Measurements from ENCODE around the gene HIRIP3. TPM values are rescaled to one million over a fixed set of nuclear protein-coding genes. Genes with fewer than 3 reads are reported as not detected.

Gene HIRIP3
- total and polyA plus RNA-seq, 2 of the 8 experiments (the other 6 are each of a cell fraction or from before 2014, with no cell fraction given): 11.9 to 18.5 TPM

DNA sequence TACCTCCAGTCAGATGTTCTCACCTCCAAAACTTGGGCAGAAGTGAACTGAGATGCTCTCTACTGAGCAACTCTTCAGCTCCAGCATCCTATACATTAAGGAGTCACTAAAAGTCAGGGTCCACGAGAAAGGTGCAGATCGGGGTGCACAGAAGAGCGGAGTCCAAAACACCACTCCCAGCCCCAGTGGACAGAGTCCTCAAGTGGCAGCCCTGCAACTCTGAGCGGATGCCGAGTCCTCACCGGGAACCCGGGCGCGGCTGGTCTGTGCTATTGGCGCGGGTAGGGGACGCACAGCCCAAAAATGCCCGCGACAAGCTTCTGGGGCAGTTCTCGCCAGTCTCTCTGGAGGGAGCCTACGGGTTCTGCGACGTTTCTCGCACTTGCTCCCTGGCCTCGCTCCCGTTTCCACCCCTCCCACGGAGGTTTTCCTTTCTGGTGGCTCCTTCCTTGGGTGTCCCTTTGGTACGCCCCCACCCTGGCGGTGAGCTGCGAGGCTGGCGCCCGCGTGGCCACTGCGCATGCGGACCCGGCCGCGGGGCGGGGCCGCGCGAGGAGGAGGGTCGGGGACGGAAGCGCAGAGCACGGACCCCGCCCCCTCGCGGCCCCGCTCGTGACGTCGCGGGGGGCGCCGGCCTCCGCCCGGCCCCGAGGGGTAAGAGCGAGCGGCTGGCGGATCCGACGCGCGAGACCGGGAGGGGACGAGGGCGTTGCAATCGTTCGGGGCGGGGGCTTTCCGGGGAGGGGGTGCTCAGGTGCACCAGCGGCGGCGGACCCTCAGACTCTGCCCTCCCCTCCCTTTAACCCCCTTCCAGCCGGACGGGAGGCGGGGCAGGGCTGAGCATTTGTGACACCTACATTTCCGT is 33.7 kb downstream of the HIRIP3 start, which contains the start of gene TMEM219:
Gene TMEM219 (plus strand): TSS at position 601 of the 865 bp plus-strand sequence. CDS start 1,065 bp downstream, outside the sequence.
- Histone ChIP-seq H3K9ac (replicated peaks in 1 of 4; ENCODE audit: extremely low read depth in 1 of 4, low read depth in 3 of 4, low read length in 3 of 4) (peak within 1 kb of the TSS; percentile 66 to 86 (median 80)), H3K27me3 (replicated peaks in 1 of 4; ENCODE audit: control insufficient read depth in 3 of 4, extremely low read depth in 1 of 4, insufficient read depth in 3 of 4, low read length in 3 of 4) (peaks cover 0 to 2% (median 0%) of the 10 kb centered on the region in 4 experiments; a peak in 1 of 7 replicates), H2BK120ac (replicated peaks; ENCODE audit: low read depth, low read length) (no peak within 1 kb of the TSS), H3K4me3 (ENCODE audit: extremely low read depth in 1 of 4, insufficient read depth in 2 of 4, low read depth in 3 of 4, low read length in 4 of 4) (peak within 1 kb of the TSS; percentile 51 to 81 (median 72)), H3K23ac (ENCODE audit: insufficient read length) (no peak within 1 kb of the TSS), H3K56ac (replicated peaks; ENCODE audit: insufficient read length, low read depth, low read length) (peak within 1 kb of the TSS; percentile 80), H3K36me3 (ENCODE audit: control insufficient read depth in 2 of 4, insufficient read depth in 4 of 4, low read length in 3 of 4) (peaks cover 0 to 4% (median 0%) of the 10 kb centered on the region in 4 experiments; a peak in 1 of 8 replicates), H3K79me2 (ENCODE audit: control insufficient read depth in 1 of 2, insufficient read depth in 2 of 2, low read length in 2 of 2) (no peaks in the 10 kb centered on the region), H3K23me2 (ENCODE audit: low read depth, low read length) (peaks cover 12% of the 10 kb centered on the region), H3K79me1 (ENCODE audit: low read depth, low read length) (no peaks in the 10 kb centered on the region), H3K27ac (ENCODE audit: low read depth, low read length) (peak within 1 kb of the TSS; percentile 91), H2BK5ac (ENCODE audit: low read depth, low read length) (peak within 1 kb of the TSS; percentile 82), H3K4me2 (ENCODE audit: insufficient read depth in 1 of 2, low read depth in 2 of 2, low read length in 2 of 2) (peak within 1 kb of the TSS; percentile 87 to 93), H3K4ac (replicated peaks; ENCODE audit: insufficient read length, low read depth, low read length) (peak within 1 kb of the TSS; percentile 2), H4K91ac (replicated peaks; ENCODE audit: insufficient read length, low read length) (peak within 1 kb of the TSS; percentile 75), H4K8ac (ENCODE audit: extremely low read depth, insufficient read depth, low read length) (peak within 1 kb of the TSS; percentile 96), H3K18ac (ENCODE audit: extremely low read depth, low read length) (peak within 1 kb of the TSS; percentile 76), H4K5ac (ENCODE audit: insufficient read length, low read depth, low read length) (peak within 1 kb of the TSS; percentile 97), H2AFZ (ENCODE audit: low read length) (peak within 1 kb of the TSS; percentile 94), H2BK12ac (ENCODE audit: low read depth, low read length) (peak within 1 kb of the TSS; percentile 61; the same call in 1 of the 2 replicates), H3K14ac (ENCODE audit: insufficient read length) (no peak within 1 kb of the TSS), H2BK20ac (ENCODE audit: low read length) (no peak within 1 kb of the TSS), H2AK5ac (ENCODE audit: low read depth, low read length) (no peak within 1 kb of the TSS), H3K4me1 (replicated peaks in 1 of 4; ENCODE audit: control insufficient read depth in 3 of 4, insufficient read depth in 4 of 4, low read length in 3 of 4) (peaks cover 0 to 5% (median 3%) of the 10 kb centered on the region in 4 experiments; a peak in 5 of 7 replicates), H3K9me3 (ENCODE audit: insufficient read depth in 2 of 2, low read depth in 1 of 2, low read length in 1 of 2) (no peaks in the 10 kb centered on the region), H2BK15ac (ENCODE audit: low read length) (0 out of 2 replicates have a peak within 1 kb of the TSS, but pooled peaks have one; percentile 61), H4K20me1 (replicated peaks in 1 of 2; ENCODE audit: control insufficient read depth in 1 of 2, insufficient read depth in 2 of 2, low read length in 2 of 2) (no peaks in the 10 kb centered on the region)
- FAIRE-seq (no peak), DNase-seq (ENCODE audit: low read depth in 1 of 2, low spot score in 2 of 2) (peak in 1 of 2 experiments; percentile 96)
- ChIA-PET CTCF (ENCODE audit: partially characterized antibody) (interaction anchor here (0.5 to 2.5 kb wide), 13 partner anchors 8 to 730 kb away, joined by 3 to 16 read pairs (median 4); partner anchors contain the start of gene KCTD13), POLR2A (ENCODE audit: partially characterized antibody) (interaction anchor here (0.8 to 3.6 kb wide), 8 partner anchors 10 to 260 kb away, joined by 3 to 33 read pairs (median 4); partner anchors contain the start of genes ASPHD1, KCTD13, TAOK2 and TBX6)
- WGBS, 2 experiments (ENCODE audit: extremely low coverage in 1 of 2, insufficient coverage in 1 of 2, insufficient read length in 1 of 2, insufficient replicate concordance in 2 of 2, low coverage in 1 of 2, low lambda C conversion rate in 2 of 2, missing lambda C conversion rate in 1 of 2): 3% methylated on average over 60 of the region's 75 CpGs; no CpG with 5 or more reads in 1 of the 2 experiments
- TF ChIP-seq, protein P1, sequence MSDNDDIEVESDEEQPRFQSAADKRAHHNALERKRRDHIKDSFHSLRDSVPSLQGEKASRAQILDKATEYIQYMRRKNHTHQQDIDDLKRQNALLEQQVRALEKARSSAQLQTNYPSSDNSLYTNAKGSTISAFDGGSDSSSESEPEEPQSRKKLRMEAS (IDR thresholded peaks at IDR 0.05): peak; percentile 62; the same call in 1 of the 2 replicates
- TF ChIP-seq TAF1 (IDR thresholded peaks at IDR 0.05; ENCODE audit: low read depth, low read length): peak; percentile 85
- TF ChIP-seq, protein P2, sequence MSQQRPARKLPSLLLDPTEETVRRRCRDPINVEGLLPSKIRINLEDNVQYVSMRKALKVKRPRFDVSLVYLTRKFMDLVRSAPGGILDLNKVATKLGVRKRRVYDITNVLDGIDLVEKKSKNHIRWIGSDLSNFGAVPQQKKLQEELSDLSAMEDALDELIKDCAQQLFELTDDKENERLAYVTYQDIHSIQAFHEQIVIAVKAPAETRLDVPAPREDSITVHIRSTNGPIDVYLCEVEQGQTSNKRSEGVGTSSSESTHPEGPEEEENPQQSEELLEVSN (IDR thresholded peaks at IDR 0.05): peak; percentile 80
- TF ChIP-seq ZNF274 (IDR thresholded peaks at IDR 0.05; ENCODE audit: borderline replicate concordance, extremely low read depth, low read length): no peak
- no peak for TF ChIP-seq CTCF (IDR thresholded peaks at IDR 0.05; ENCODE audit: control extremely low read depth in 1 of 3, insufficient read depth in 1 of 3, low read depth in 1 of 3, low read length in 3 of 3)
- TF ChIP-seq TBP (IDR thresholded peaks at IDR 0.05; ENCODE audit: low read depth, low read length): peak; percentile 70
- TF ChIP-seq NRF1 (IDR thresholded peaks at IDR 0.05; ENCODE audit: low read depth, low read length): peak; percentile 83
